Gastrocnemius medialis (tissue), 4 donors: Measurements from ENCODE around the gene SVEP1.

Experiments used
- POLR2A ChIP-seq, 2 donors: fragments of 450-650 bp; IDR thresholded peaks; one replicate each; pipeline ENCODE4 v1.6.1; 2017; ENCODE audit warnings: antibody characterized with exemption in 2 of 2, mild to moderate bottlenecking in 2 of 2, moderate library complexity in 2 of 2
- TF ChIP-seq, protein P1 (sequence below), 5 experiments: fragments of 450-650 bp in 3 of 5; fragments of 200-600 bp in 2 of 5; sonication (generic) in 2 of 5; IDR thresholded peaks in 4 of 5; conservative IDR thresholded peaks in 1 of 5; 1 replicate in 4 of 5; 2 replicates in 1 of 5; pipeline ENCODE4 v1.5.1; 2016 to 2019; ENCODE audit warnings: antibody characterized with exemption in 5 of 5, mild to moderate bottlenecking in 3 of 5, moderate library complexity in 3 of 5

DNA sequence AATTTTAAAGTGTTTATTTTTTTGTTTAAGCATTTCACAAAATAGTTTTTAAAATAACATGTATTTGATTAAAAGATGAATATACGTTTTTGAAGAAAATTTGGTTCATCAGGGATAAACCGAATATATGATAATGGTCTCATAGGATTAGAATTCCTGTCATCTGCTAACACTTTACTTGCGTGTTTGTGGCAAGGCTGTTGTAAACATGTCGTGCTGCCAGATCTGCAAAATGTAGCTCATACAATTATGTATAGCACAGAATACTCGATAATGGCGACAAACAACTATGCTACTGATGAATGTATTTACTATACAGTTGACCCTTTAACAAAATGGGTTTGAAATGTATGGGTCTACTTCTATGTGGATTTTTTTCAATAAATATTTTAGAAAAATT is 234.7 kb downstream of the SVEP1 start:
- TF ChIP-seq, protein P1, sequence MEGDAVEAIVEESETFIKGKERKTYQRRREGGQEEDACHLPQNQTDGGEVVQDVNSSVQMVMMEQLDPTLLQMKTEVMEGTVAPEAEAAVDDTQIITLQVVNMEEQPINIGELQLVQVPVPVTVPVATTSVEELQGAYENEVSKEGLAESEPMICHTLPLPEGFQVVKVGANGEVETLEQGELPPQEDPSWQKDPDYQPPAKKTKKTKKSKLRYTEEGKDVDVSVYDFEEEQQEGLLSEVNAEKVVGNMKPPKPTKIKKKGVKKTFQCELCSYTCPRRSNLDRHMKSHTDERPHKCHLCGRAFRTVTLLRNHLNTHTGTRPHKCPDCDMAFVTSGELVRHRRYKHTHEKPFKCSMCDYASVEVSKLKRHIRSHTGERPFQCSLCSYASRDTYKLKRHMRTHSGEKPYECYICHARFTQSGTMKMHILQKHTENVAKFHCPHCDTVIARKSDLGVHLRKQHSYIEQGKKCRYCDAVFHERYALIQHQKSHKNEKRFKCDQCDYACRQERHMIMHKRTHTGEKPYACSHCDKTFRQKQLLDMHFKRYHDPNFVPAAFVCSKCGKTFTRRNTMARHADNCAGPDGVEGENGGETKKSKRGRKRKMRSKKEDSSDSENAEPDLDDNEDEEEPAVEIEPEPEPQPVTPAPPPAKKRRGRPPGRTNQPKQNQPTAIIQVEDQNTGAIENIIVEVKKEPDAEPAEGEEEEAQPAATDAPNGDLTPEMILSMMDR (IDR thresholded peaks at IDR 0.05 in 4 of 5, conservative IDR thresholded peaks at IDR 0.05 in 1 of 5): no peak
- TF ChIP-seq POLR2A (IDR thresholded peaks at IDR 0.05): no peak
